ENCODE measurements around the gene CELSR2.

The CELSR2 gene

DNA sequence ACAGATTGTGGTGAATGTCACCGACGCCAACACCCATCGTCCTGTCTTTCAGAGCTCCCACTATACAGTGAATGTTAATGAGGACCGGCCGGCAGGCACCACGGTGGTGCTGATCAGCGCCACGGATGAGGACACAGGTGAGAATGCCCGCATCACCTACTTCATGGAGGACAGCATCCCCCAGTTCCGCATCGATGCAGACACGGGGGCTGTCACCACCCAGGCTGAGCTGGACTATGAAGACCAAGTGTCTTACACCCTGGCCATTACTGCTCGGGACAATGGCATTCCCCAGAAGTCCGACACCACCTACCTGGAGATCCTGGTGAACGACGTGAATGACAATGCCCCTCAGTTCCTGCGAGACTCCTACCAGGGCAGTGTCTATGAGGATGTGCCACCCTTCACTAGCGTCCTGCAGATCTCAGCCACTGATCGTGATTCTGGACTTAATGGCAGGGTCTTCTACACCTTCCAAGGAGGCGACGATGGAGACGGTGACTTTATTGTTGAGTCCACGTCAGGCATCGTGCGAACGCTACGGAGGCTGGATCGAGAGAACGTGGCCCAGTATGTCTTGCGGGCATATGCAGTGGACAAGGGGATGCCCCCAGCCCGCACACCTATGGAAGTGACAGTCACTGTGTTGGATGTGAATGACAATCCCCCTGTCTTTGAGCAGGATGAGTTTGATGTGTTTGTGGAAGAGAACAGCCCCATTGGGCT, 3.0 kb downstream of the CELSR2 start:
- DNase-seq: no peak

DNA sequence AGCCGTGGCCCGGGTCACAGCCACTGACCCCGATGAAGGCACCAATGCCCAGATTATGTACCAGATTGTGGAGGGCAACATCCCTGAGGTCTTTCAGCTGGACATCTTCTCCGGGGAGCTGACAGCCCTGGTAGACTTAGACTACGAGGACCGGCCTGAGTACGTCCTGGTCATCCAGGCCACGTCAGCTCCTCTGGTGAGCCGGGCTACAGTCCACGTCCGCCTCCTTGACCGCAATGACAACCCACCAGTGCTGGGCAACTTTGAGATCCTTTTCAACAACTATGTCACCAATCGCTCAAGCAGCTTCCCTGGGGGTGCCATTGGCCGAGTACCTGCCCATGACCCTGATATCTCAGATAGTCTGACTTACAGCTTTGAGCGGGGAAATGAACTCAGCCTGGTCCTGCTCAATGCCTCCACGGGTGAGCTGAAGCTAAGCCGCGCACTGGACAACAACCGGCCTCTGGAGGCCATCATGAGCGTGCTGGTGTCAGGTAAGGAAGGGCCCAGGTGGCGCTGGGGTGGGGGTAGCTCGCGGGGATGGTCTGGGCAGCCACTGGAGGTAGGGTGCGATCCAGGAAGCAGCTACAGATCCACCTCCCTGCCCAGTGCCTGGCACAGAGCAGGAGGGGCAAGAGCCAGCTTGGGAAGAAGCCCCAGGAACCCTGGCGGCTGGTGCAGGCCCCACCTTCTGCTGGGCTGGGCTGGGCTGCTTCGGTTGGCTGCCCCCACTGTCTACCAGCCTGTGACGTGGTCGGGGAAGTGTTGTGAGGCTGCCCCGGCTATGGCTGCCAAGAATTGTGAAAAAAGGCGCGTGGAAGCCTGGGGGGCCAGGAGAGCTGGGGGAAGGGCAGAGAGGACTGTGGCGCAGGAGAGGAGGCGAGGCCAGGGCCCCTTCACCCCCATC, 3.8 kb downstream of the CELSR2 start:
- no peak for DNase-seq

DNA sequence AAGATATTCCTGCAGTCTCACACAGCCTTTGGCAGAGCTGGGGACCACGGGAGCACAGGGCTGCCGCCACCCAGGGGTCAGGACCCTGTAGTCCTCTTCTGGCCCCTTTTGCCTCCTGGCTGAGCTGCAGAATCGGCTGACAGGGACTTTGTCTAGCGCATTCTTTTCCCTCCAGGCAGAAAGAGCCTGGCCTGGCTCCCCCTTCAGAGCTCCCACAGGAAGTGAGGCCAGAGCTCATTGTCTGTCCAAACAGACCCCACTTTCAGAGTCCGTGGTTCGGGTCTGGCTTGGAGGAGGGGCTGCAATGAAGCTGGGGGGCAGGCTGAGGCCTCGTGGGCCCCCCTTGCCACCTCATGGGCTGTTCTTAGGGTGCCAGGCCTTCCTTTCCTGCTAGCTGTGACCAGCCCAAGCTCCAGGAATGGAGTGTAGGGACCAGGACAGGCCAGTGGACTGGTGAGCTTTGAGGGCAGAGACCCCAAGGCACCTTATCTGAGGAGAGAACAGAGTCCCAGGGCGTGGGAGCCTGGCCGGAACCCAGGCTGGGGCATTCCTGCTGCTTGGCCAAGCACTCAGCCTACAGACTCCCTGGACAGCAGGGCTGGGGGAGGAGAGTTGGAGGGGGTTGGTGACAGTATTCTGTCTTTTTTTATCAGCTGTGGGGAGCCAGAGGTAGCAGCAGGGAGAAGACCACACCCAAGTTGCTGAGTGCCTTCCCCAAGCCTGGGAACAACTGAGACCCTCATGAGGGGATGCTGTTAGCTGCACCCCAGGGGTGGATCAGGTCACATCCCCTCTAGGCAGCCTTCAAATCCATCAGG, 4.7 kb downstream of the CELSR2 start:
- DNase-seq: no peak

DNA sequence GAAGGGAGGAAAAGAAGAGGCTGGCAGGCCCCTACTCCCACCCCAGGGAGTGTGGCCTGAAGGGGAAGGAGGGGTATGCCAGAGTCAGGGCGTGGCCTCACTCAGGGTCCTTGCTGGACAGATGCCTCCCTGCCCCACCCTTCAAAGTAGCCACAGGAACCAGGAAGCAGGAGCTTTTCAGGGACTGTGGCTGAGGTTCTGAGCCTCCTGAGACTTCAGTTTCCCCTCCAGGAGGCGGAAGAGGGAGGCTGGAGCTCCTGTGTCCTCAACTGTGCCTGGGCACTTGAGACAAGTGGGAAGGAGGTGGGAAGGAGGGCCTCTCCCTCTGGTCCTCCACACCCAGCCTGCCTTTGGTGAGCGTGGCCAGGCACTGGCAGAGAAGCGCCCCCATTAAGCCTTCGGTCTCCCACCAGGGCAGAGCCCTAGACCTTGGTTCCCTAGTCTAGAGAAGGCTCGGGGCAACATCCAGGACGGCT, 5.3 kb downstream of the CELSR2 start:
- no peak for DNase-seq

DNA sequence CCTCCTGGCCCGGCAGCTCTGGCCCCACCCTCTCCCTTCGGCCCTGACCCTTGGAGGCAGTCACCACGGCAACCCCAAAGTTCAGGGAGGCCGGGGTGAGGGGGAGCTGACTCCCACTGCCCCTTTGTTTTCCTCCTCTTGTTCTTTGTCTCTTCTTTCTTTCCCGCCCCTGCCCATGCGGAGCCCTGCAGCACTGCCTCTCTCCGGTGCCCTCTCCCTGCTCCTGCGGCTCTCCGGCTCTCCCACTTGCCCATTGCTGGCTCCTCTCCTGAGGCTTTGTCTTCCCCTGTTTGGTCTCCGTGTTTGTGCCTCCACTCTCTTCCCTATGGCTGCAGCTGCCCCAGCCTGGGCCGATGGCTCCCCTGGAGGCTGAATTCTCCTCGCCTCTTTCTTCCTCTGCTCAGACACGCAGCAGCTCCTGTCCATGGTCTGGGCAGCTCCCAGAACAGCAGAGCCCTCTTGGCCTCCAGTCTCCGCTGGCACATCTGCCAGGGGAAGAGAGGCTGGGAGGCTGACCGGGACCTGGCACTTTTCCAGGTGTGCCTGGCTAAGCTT, 5.8 kb downstream of the CELSR2 start:
- no peak for DNase-seq

DNA sequence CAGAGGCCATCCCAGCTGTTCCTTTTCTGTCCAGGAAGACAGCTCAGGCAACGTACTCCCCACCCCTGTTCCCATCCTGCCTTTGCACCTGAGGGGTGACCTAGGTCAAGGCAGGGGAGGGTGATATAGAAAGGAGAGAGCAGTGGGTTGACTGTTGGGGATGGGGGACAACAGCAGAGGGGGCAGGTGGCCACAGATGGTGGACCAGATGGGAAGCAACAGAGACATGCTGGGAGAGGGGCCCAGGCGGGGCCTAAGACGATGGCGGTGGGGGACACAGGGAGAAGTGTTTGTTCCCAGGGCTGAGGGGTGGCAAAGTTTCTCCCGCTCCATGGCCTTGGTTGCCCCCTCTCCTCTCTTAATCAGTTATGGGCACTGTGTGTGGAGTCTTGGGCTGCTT, 6.3 kb downstream of the CELSR2 start:
- no peak for DNase-seq

DNA sequence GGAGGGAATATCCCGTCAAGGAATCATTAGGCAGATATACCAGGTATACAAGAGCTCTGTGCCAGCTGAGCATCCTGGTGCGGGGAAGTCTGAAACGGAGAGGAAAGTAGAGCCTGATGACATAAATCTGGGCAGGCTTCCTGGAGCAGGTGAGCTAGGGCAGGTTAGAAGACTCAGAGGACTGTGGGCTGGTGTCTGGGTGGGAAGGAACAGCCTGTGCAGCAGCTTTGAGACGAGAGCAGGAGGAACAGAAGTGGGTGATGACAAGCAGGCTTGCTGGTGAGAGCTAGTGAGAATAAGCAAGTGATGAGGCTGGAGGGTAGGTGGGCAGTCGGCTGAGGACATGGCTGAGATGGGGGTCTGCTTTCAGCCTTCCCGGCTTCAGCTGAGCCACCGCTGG, 6.7 kb downstream of the CELSR2 start:
- no peak for DNase-seq

DNA sequence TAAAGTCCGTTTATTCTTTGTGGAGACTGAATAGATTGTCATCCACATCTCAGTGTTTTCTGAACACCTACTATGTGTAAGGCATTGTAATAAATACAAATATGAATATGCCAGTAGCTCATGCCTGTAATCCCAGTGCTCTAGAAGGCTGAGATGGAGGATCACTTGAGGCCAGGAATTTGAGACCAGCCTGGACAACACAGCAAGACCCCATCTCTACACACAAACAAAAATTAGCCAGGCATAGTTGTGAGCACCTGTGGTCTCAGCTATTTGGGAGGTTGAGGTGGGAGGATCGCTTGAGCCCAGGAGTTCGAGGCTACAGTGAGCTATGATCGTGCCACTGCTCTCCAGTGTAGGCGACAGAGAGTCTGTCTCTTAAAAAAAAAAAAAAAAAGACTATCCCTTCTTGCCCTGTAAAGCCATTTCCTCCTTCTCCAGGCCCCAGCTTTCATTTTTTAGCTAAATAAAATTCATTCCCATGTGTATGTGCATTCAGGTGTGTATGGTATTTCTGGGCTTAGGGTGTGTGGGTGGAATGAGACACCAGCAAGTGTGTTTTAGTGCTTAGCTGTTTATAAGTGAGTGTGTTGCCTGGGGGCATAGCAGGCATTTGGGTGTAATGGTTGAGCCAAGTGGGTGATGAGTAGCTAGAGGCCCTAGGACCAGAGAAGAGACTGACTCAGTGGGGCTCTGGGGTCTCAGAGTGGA, 7.8 kb downstream of the CELSR2 start:
- no peak for DNase-seq

DNA sequence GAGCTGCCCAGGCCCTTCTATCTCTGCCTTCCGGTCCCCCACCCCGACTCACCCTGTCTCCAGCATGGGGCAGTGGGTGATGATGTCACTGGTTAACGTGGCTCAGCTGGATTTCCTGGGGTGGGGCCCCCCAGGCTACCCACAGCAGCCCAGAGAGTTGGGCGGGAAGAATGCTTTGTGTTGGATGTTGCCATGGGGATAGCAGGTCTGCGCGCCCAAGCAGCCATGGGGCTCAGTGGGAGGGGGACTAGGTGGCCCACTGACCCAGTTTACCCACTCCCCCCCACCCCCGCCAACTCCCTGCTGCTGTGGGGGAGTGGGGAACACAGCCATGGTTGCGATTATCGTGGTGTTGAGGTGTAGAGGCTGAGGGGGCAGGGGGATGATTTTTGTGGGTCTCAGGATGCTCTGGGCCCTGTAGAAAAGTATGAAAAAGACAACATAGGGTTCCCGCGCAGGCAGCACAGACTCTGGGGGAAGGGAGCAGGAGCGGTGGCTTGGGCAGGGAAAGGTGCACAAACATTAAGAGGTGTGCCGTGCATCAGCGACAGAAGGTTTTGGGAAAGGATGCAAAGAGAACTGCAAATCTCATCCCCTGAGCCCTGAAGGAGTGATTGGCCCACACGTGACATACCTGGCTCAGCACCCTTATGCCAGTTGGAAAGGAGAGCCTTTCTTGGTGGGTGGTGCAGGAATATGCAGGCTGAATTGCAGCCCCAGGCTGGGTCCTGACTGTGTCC, 8.5 kb downstream of the CELSR2 start:
- DNase-seq: no peak

DNA sequence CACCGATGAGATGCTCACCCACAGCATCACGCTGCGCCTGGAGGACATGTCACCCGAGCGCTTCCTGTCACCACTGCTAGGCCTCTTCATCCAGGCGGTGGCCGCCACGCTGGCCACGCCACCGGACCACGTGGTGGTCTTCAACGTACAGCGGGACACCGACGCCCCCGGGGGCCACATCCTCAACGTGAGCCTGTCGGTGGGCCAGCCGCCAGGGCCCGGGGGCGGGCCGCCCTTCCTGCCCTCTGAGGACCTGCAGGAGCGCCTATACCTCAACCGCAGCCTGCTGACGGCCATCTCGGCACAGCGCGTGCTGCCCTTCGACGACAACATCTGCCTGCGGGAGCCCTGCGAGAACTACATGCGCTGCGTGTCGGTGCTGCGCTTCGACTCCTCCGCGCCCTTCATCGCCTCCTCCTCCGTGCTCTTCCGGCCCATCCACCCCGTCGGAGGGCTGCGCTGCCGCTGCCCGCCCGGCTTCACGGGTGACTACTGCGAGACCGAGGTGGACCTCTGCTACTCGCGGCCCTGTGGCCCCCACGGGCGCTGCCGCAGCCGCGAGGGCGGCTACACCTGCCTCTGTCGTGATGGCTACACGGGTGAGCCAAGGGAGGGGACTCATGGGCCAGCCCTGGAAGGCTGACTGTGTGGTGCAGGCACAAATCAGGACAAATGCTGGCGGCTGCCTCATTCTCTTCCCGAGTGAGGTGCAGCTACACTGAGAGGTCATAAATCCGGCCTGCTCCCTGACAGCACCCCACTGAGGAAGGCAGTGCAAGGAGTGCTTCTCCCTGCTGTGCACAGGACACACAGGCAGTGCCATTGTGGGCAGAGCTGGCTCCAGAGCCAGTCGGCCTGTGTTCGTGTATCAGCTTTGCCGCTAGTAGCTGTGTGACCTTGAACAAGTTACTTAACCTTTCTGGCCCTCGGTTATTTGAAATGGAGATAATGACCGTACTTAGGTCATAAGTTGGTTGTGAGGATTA, 9.4 kb downstream of the CELSR2 start:
- DNase-seq: no peak

DNA sequence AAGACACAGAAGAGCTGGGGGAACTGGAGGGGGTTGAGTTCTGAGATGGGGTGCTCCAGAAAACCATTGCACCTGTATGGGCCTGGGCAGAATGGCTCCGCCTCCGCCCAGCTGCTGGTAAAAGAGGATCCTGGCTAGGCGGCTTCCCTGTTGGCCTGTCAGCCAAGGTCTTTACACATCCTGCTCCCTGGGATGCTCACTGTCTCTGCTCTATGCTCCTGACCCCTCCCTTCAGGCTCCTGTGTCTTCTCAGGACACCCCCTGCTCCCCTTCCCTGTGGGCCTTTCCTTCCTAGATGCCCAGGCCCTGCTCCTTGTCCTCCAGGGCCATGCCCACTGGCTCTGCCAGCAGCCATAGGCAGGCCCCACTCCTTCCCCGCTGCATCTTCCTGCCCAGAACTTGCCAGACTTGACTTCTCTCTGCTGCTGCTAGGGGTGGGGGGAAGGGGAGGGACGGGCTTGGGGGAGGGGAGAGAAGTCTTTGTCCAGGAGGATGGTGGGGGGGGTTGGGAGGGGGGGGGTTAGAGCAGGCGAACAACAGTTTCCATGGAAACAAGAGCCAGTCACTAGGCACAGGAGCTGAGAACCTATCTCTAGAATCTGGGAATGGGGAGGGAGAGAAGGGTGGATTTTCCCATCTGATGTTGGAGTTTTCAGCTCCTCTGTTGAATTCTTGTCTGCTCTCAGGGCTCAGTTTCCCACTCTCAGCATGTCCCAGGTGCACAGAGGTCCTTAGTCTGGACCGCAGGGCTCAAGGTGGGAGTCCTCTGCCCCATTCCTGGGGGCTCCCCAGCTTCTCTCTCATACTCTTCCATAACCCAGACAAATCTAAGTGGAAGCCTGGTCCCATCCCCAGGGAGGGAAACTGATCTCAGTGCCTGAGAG, 10.6 kb downstream of the CELSR2 start:
- no peak for DNase-seq

DNA sequence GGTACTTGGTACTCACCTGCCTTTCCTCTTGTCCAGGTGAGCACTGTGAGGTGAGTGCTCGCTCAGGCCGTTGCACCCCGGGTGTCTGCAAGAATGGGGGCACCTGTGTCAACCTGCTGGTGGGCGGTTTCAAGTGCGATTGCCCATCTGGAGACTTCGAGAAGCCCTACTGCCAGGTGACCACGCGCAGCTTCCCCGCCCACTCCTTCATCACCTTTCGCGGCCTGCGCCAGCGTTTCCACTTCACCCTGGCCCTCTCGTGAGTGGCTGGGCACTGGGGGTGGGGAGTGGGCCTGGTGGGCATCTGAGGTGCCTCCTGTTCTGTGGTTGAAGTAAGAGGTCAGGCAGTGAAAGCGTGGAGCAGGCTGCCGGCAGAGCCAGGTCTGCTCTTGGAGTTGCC, 11.7 kb downstream of the CELSR2 start:
- DNase-seq: no peak

DNA sequence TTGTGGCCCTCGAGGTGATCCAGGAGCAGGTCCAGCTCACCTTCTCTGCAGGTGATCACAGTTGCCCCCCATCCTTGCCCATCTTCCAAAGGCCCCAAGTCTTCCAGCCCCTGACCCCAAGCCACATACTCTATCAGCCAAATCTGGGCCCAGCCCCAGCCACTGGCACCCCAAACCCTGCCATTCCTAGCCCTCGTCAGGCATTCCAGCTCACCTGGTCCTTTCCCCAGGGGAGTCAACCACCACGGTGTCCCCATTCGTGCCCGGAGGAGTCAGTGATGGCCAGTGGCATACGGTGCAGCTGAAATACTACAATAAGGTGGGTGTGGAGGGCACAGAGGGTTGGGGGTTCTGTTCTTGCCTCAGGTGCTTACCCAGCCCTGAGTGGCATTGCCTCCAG, 12.2 kb downstream of the CELSR2 start:
- DNase-seq: no peak

DNA sequence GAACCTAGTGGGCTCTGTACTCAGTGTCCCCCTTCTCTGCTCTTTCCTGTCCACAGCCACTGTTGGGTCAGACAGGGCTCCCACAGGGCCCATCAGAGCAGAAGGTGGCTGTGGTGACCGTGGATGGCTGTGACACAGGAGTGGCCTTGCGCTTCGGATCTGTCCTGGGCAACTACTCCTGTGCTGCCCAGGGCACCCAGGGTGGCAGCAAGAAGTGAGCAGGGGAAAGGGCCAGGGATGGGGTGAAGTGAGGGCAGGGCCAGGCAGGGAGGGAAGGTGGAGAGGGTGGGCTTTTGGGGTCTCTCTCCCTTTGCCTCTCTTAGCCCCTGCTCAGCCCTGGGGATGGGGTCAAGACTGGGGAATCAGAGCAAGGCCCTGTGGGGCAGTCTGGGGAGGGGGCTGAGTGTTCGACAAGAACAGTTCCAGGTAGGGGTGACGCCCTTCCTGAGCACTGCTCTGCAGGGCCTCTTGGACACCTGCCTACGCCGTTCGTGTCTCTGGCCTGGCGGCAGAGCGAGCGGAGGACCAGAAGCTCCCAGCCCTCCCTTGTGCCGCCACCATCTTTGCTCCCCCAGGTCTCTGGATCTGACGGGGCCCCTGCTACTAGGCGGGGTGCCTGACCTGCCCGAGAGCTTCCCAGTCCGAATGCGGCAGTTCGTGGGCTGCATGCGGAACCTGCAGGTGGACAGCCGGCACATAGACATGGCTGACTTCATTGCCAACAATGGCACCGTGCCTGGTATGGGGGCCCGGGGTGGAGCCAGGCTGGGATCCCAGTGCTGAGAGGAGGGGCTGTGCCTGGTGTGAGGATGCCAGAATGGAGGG, 13.1 kb downstream of the CELSR2 start:
- no peak for DNase-seq

DNA sequence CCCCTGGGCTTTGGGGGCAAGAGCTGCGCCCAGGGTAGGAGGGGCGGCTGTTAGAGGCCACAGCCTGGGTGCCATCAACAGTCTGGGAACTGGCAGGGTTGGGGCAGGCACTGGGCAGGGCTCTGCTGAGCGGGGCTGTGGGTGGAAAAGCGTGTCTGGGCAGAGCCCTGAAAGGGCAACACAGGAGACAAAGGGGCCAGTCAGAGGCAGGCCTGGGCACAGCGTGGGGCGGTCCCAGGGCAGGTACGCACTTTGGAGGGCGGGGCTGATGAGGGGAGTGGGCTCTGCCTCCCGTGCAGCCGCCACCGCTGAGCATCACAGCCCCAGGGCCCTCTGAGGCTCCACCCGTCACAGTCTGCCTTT, 13.9 kb downstream of the CELSR2 start:
- DNase-seq: no peak

DNA sequence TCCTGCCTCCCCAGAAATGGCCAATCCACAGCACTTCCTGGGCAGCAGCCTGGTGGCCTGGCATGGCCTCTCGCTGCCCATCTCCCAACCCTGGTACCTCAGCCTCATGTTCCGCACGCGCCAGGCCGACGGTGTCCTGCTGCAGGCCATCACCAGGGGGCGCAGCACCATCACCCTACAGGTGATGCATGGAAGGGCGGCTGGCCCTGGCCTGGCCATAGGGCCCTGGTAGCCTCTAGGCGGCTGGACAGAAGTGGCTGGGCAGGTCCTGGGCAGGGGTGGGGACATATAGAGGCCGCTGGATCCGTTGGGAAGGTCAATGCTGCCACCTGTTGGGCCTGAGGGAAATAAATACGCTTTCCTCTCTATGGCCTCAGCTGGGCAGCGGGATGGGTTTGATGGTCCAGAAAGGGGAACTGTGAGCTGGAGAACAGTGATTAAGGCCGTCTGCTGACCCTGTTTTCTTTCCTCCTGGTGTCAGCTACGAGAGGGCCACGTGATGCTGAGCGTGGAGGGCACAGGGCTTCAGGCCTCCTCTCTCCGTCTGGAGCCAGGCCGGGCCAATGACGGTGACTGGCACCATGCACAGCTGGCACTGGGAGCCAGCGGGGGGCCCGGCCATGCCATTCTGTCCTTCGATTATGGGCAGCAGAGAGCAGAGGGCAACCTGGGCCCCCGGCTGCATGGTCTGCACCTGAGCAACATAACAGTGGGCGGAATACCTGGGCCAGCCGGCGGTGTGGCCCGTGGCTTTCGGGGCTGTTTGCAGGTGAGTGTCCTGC, 14.4 kb downstream of the CELSR2 start:
- DNase-seq: peak; percentile 70 to 74

DNA sequence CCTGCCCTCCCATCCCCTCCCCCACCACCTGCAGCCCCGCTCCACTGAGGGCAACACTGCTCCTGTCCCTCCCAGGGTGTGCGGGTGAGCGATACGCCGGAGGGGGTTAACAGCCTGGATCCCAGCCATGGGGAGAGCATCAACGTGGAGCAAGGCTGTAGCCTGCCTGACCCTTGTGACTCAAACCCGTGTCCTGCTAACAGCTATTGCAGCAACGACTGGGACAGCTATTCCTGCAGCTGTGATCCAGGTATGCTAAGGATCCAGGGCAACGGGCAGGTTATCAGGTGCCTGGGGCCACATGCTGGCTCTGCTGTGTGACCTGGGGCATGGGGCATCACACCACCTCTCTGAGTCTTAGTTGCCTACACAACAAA, 15.0 kb downstream of the CELSR2 start:
- DNase-seq: no peak

DNA sequence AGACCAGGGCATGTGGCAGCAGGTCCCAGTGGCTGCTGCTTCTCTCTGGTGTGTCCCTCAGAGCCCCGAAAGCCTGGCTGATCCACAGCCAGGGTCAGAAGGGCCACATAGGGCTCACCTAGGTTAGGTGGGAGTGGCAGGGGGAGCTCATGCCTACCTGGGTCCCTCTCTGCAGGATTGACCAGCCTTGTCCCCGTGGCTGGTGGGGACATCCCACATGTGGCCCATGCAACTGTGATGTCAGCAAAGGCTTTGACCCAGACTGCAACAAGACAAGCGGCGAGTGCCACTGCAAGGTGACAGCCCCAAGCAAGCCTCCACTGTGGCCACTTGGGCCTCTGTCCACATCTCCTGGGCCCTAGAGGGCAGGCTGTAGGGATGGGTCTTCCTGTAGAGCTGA, 15.7 kb downstream of the CELSR2 start:
- no peak for DNase-seq
